ENCODE measurements around the gene NUP85.

GRCh38 chr17:75208161-75208560 lies 2.7 kb downstream of the NUP85 start:
- no peak for TF ChIP-seq CTCF (IDR thresholded peaks at IDR 0.05; ENCODE audit: low read depth, low read length, missing input control)
- TF ChIP-seq JUND (IDR thresholded peaks at IDR 0.05), result no peak

All from liver (tissue), 3 donors.